A673 (cell line): ENCODE results near the gene POLDIP3.

Experiments used
- EZH2 ChIP-seq: fragments of 200-600 bp; sonication (generic); IDR thresholded peaks from 2 replicates; pipeline ENCODE4 v1.6.1; 2017; ENCODE audit warnings: borderline replicate concordance, low read depth, mild to moderate bottlenecking, mixed read lengths, antibody characterized with exemption, low read length; ENCODE audit not compliant: poor library complexity, severe bottlenecking
- TF ChIP-seq, protein P1 (sequence below): fragments of 300-800, 200-600 bp; sonication (generic); conservative IDR thresholded peaks from 2 replicates; pipeline ENCODE4 v1.5.1; 2017; ENCODE audit warnings: low read depth, mild to moderate bottlenecking, antibody characterized with exemption, low read length, moderate library complexity, mixed read lengths

DNA sequence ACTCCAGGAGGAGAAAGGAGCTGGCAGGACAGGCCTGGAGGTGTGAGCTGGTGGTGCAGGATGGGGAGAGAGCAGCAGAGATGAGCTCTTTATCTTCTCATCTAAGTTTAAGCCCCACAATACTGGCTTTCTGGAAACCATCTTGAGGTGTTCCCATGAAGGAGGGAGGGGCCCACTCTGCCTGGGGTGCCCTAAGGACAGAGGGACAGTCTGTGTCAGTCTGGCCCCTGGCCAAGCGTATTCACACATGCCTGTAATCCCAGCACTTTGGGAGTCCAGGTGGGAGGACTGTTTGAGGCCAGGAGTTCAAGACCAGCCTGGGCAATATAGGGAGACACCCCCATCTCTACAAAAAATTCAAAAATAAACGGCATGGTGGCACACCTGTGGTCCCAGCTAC lies 52.0 kb downstream of the POLDIP3 start:
- TF ChIP-seq, protein P1, sequence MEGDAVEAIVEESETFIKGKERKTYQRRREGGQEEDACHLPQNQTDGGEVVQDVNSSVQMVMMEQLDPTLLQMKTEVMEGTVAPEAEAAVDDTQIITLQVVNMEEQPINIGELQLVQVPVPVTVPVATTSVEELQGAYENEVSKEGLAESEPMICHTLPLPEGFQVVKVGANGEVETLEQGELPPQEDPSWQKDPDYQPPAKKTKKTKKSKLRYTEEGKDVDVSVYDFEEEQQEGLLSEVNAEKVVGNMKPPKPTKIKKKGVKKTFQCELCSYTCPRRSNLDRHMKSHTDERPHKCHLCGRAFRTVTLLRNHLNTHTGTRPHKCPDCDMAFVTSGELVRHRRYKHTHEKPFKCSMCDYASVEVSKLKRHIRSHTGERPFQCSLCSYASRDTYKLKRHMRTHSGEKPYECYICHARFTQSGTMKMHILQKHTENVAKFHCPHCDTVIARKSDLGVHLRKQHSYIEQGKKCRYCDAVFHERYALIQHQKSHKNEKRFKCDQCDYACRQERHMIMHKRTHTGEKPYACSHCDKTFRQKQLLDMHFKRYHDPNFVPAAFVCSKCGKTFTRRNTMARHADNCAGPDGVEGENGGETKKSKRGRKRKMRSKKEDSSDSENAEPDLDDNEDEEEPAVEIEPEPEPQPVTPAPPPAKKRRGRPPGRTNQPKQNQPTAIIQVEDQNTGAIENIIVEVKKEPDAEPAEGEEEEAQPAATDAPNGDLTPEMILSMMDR, result no peak
- no peak for TF ChIP-seq EZH2
